Measurements from ENCODE around the gene ZFYVE9.

ZFYVE9 gene

DNA sequence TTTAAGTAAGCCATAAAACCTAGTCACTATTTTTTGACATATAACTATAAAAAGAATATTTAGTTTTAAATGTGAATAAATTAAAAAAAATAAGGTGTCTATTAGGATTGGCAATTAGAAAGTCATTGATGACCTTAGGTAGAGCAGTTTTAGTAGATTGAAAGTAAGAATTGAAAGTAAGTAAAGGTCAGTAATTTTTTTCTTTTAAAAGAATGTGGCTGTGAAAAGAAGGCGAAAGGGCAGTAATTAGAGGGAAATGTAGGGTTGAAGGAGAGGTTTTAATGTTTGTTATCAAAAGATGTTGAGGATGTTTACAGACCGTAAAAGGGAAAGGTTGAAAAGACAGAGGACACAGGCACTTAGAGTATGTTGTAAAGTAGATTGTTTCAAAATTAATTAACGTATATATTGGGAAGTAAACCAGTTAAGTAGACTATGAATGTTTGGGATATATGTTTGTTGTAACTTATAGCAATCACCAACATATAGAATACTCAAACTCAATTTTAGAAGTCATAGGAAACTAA, 41.0 kb downstream of the ZFYVE9 start:
- ATAC-seq (ENCODE audit: low read depth) (no peak), DNase-seq (ENCODE audit: low spot score) (no peak)
- Histone ChIP-seq H3K36me3 (ENCODE audit: low read depth) (no peaks in the 10 kb centered on the region), H3K27me3 (ENCODE audit: insufficient read depth, poor library complexity, severe bottlenecking) (no peaks in the 10 kb centered on the region), H3K27ac (ENCODE audit: poor library complexity, severe bottlenecking) (no peak overlapping the region), H3K4me1 (ENCODE audit: insufficient read depth, poor library complexity, severe bottlenecking) (no peaks in the 10 kb centered on the region), H3K9me3 (ENCODE audit: severe bottlenecking) (no peaks in the 10 kb centered on the region), H3K4me3 (ENCODE audit: severe bottlenecking) (no peak overlapping the region)
- TF ChIP-seq, protein P1, sequence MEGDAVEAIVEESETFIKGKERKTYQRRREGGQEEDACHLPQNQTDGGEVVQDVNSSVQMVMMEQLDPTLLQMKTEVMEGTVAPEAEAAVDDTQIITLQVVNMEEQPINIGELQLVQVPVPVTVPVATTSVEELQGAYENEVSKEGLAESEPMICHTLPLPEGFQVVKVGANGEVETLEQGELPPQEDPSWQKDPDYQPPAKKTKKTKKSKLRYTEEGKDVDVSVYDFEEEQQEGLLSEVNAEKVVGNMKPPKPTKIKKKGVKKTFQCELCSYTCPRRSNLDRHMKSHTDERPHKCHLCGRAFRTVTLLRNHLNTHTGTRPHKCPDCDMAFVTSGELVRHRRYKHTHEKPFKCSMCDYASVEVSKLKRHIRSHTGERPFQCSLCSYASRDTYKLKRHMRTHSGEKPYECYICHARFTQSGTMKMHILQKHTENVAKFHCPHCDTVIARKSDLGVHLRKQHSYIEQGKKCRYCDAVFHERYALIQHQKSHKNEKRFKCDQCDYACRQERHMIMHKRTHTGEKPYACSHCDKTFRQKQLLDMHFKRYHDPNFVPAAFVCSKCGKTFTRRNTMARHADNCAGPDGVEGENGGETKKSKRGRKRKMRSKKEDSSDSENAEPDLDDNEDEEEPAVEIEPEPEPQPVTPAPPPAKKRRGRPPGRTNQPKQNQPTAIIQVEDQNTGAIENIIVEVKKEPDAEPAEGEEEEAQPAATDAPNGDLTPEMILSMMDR (IDR thresholded peaks at IDR 0.05; ENCODE audit: poor library complexity, severe bottlenecking), result no peak

DNA sequence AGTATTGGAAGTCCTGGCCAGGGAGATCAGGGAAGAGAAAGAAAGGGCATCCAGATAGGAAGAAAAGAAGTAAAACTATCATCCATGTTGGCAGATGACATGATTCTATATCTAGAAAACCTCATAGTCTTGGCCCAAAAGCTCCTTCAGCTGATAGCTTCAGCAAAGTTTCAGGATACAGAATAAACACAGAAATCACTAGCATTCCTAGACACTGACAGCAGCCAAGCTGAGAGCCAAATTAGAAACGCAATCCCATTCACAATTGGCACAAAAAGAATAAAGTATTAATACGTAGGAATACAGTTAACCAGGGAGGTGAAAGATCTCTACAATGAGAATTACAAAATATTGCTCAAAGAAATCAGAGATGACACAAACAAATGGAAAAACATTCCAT, 44.6 kb downstream of the ZFYVE9 start:
- H3K4me1 ChIP-seq (ENCODE audit: insufficient read depth, poor library complexity, severe bottlenecking), result peaks cover under 1% of the 10 kb centered on the region
- no peaks in the 10 kb centered on the region for H3K36me3 ChIP-seq (ENCODE audit: low read depth)
- TF ChIP-seq, protein P1 (IDR thresholded peaks at IDR 0.05; ENCODE audit: poor library complexity, severe bottlenecking), result no peak
- DNase-seq (ENCODE audit: low spot score), result no peak
- no peak overlapping the region for H3K4me3 ChIP-seq (ENCODE audit: severe bottlenecking)
- H3K9me3 ChIP-seq (ENCODE audit: severe bottlenecking), result no peaks in the 10 kb centered on the region
- ATAC-seq (ENCODE audit: low read depth), result no peak
- no peaks in the 10 kb centered on the region for H3K27me3 ChIP-seq (ENCODE audit: insufficient read depth, poor library complexity, severe bottlenecking)
- H3K27ac ChIP-seq (ENCODE audit: poor library complexity, severe bottlenecking), result no peak overlapping the region

DNA sequence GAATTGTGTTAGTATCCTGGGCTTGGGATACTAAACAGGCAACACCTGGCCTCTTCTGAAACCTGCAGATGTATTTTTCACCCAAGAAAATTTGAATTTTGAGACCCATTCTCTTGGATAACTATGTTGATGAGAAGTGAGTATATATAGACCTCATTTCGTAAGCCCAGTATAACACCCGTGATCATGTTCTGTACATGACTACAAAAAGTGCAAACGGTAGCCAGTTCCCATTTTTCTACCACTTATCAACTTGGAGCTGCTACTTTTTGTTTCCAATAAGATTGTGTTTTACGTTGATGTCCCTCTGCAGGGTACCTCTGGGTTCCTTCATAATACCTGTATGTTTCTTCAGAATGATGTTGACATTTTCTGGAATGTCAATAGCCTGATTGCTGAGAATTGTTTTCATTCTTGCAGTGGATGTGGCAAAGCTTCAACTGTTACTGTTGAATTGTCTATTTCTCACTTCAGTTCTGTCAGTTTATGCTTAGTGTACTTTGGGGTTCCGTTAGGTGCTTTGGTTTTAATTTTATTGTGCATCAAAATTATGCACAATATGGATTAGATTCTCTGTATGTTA, 48.1 kb downstream of the ZFYVE9 start:
- Histone ChIP-seq H3K27ac (ENCODE audit: poor library complexity, severe bottlenecking) (no peak overlapping the region), H3K27me3 (ENCODE audit: insufficient read depth, poor library complexity, severe bottlenecking) (no peaks in the 10 kb centered on the region), H3K4me3 (ENCODE audit: severe bottlenecking) (no peak overlapping the region), H3K9me3 (ENCODE audit: severe bottlenecking) (no peaks in the 10 kb centered on the region), H3K4me1 (ENCODE audit: insufficient read depth, poor library complexity, severe bottlenecking) (peaks cover 14% of the 10 kb centered on the region), H3K36me3 (ENCODE audit: low read depth) (no peaks in the 10 kb centered on the region)
- no peak for DNase-seq (ENCODE audit: low spot score)
- TF ChIP-seq, protein P1 (IDR thresholded peaks at IDR 0.05; ENCODE audit: poor library complexity, severe bottlenecking), result no peak
- ATAC-seq (ENCODE audit: low read depth), result no peak

DNA sequence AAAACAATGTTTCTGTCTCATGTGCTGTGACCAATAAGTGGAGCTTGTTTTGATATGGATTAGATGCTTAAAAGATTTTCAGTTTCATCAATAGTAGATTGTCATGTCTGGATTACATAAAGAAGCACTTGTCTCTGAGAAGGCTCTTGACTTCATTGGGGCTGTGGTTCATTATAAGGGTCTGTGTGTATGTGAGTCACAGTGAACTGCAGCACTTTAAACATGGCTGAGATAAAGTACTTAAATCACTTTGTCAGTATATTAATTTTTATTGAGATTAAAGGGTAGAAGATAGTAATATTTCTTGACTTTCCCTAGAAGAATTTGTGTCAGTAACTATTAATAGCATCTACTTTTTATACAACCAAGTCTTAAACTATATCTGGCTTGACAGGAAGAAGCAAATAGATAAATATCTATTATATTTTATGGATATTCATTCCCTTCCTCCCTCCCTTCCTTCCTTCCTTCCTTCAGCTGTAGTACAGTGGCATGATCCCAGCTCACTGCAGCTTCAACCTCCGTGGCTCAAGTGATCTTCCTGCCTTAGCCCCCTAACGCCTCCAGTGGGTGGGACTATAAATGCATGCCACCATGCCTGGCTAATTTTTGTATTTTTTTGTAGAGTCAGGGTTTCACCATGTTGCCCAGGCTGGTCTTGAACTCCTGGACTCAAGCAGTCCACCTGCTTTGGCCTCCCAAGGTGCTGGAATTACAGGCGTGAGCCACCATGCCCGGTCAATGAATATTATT, 48.8 kb downstream of the ZFYVE9 start:
- Histone ChIP-seq H3K4me3 (ENCODE audit: severe bottlenecking) (no peak overlapping the region), H3K9me3 (ENCODE audit: severe bottlenecking) (no peaks in the 10 kb centered on the region), H3K27me3 (ENCODE audit: insufficient read depth, poor library complexity, severe bottlenecking) (no peaks in the 10 kb centered on the region), H3K36me3 (ENCODE audit: low read depth) (no peaks in the 10 kb centered on the region), H3K4me1 (ENCODE audit: insufficient read depth, poor library complexity, severe bottlenecking) (peaks cover 14% of the 10 kb centered on the region), H3K27ac (ENCODE audit: poor library complexity, severe bottlenecking) (no peak overlapping the region)
- DNase-seq (ENCODE audit: low spot score), result no peak
- ATAC-seq (ENCODE audit: low read depth), result no peak
- TF ChIP-seq, protein P1 (IDR thresholded peaks at IDR 0.05; ENCODE audit: poor library complexity, severe bottlenecking), result no peak

All from RWPE2 (cell line).